ENCODE measurements around the gene CHPT1. TPM values are rescaled to one million over a fixed set of nuclear protein-coding genes. Genes with fewer than 3 reads are reported as not detected.

CHPT1 gene
- total and polyA plus RNA-seq, 2 donors (not counting 1 experiment from before 2014, with no cell fraction given) = 34.8 to 62.9 TPM

- H4K20me1 ChIP-seq (ENCODE audit: control insufficient read depth, extremely low read depth, insufficient read depth, low read length) = no peaks in the 10 kb centered on the region
- H3K9me3 ChIP-seq (ENCODE audit: control insufficient read depth, insufficient read depth, low read depth, low read length) = no peaks in the 10 kb centered on the region
- no peak overlapping the region for H3K4me3 ChIP-seq (replicated peaks in 1 of 4; ENCODE audit: control extremely low read depth in 1 of 4, insufficient read depth in 1 of 4, low read depth in 3 of 4, low read length in 4 of 4)
- TF ChIP-seq CTCF (conservative IDR thresholded peaks at IDR 0.05 in 1 of 2, IDR thresholded peaks at IDR 0.05 in 1 of 2; ENCODE audit: low read depth in 1 of 2, low read length in 2 of 2) (no peak), EZH2 (IDR thresholded peaks at IDR 0.05; ENCODE audit: low read length, missing control alignments) (no peak)
- DNase-seq (ENCODE audit: low read depth in 2 of 2) = no peak
- no peak overlapping the region for H3K4me2 ChIP-seq (ENCODE audit: extremely low read depth, insufficient read depth, low read length)
- no peak overlapping the region for H3K27ac ChIP-seq (ENCODE audit: insufficient read depth, low read length)
- H3K27me3 ChIP-seq (ENCODE audit: control insufficient read depth, insufficient read depth, low read length) = no peaks in the 10 kb centered on the region
- H3K79me2 ChIP-seq (ENCODE audit: control insufficient read depth, insufficient read depth, low read length) = no peaks in the 10 kb centered on the region
- no peaks in the 10 kb centered on the region for H3K4me1 ChIP-seq (ENCODE audit: control insufficient read depth, extremely low read depth, insufficient read depth, low read length)
- no peak overlapping the region for H3K9ac ChIP-seq (ENCODE audit: insufficient read depth, low read length)
- H2AFZ ChIP-seq (ENCODE audit: low read length) = no peak overlapping the region
- H3K36me3 ChIP-seq (ENCODE audit: control insufficient read depth, insufficient read depth, low read length) = no peaks in the 10 kb centered on the region
Measured at GRCh38 chr12:101746196-101746595, 48.8 kb downstream of the CHPT1 start.

GRCh38 chr12:101746661-101747060 is 49.2 kb downstream of the CHPT1 start:
- peak in 1 of 2 donors; percentile 14 for DNase-seq (ENCODE audit: low read depth in 2 of 2)

GRCh38 chr12:101747697-101748096 is 50.3 kb downstream of the CHPT1 start:
- Histone ChIP-seq H3K9me3 (ENCODE audit: control insufficient read depth, insufficient read depth, low read depth, low read length) (no peaks in the 10 kb centered on the region), H3K9ac (ENCODE audit: insufficient read depth, low read length) (no peak overlapping the region), H3K4me3 (replicated peaks in 1 of 4; ENCODE audit: control extremely low read depth in 1 of 4, insufficient read depth in 1 of 4, low read depth in 3 of 4, low read length in 4 of 4) (no peak overlapping the region), H3K36me3 (ENCODE audit: control insufficient read depth, insufficient read depth, low read length) (no peaks in the 10 kb centered on the region), H3K27ac (ENCODE audit: insufficient read depth, low read length) (no peak overlapping the region), H4K20me1 (ENCODE audit: control insufficient read depth, extremely low read depth, insufficient read depth, low read length) (no peaks in the 10 kb centered on the region), H2AFZ (ENCODE audit: low read length) (no peak overlapping the region), H3K79me2 (ENCODE audit: control insufficient read depth, insufficient read depth, low read length) (no peaks in the 10 kb centered on the region), H3K27me3 (ENCODE audit: control insufficient read depth, insufficient read depth, low read length) (no peaks in the 10 kb centered on the region), H3K4me1 (ENCODE audit: control insufficient read depth, extremely low read depth, insufficient read depth, low read length) (no peaks in the 10 kb centered on the region), H3K4me2 (ENCODE audit: extremely low read depth, insufficient read depth, low read length) (no peak overlapping the region)
- TF ChIP-seq CTCF (conservative IDR thresholded peaks at IDR 0.05 in 1 of 2, IDR thresholded peaks at IDR 0.05 in 1 of 2; ENCODE audit: low read depth in 1 of 2, low read length in 2 of 2) = no peak
- TF ChIP-seq EZH2 (IDR thresholded peaks at IDR 0.05; ENCODE audit: low read length, missing control alignments) = no peak
- no peak for DNase-seq (ENCODE audit: low read depth in 2 of 2)

More at GRCh38 chr12:101746661-101747060, 49.2 kb downstream of the CHPT1 start:
- no peaks in the 10 kb centered on the region for H3K79me2 ChIP-seq (ENCODE audit: control insufficient read depth, insufficient read depth, low read length)
- H3K9ac ChIP-seq (ENCODE audit: insufficient read depth, low read length) = no peak overlapping the region
- TF ChIP-seq CTCF (conservative IDR thresholded peaks at IDR 0.05 in 1 of 2, IDR thresholded peaks at IDR 0.05 in 1 of 2; ENCODE audit: low read depth in 1 of 2, low read length in 2 of 2) (no peak), EZH2 (IDR thresholded peaks at IDR 0.05; ENCODE audit: low read length, missing control alignments) (no peak)
- H3K4me2 ChIP-seq (ENCODE audit: extremely low read depth, insufficient read depth, low read length) = no peak overlapping the region
- no peaks in the 10 kb centered on the region for H3K27me3 ChIP-seq (ENCODE audit: control insufficient read depth, insufficient read depth, low read length)
- H3K4me1 ChIP-seq (ENCODE audit: control insufficient read depth, extremely low read depth, insufficient read depth, low read length) = no peaks in the 10 kb centered on the region
- no peaks in the 10 kb centered on the region for H3K36me3 ChIP-seq (ENCODE audit: control insufficient read depth, insufficient read depth, low read length)
- H4K20me1 ChIP-seq (ENCODE audit: control insufficient read depth, extremely low read depth, insufficient read depth, low read length) = no peaks in the 10 kb centered on the region
- H3K9me3 ChIP-seq (ENCODE audit: control insufficient read depth, insufficient read depth, low read depth, low read length) = no peaks in the 10 kb centered on the region
- H2AFZ ChIP-seq (ENCODE audit: low read length) = no peak overlapping the region
- no peak overlapping the region for H3K27ac ChIP-seq (ENCODE audit: insufficient read depth, low read length)
- H3K4me3 ChIP-seq (replicated peaks in 1 of 4; ENCODE audit: control extremely low read depth in 1 of 4, insufficient read depth in 1 of 4, low read depth in 3 of 4, low read length in 4 of 4) = no peak overlapping the region
